ENCODE measurements around the gene TLCD3A. TPM values are rescaled to one million over a fixed set of nuclear protein-coding genes. Genes with fewer than 3 reads are reported as not detected.
"Not testable (repeated sequence)": the region's sequence is repeated elsewhere in the genome, so short reads cannot be mapped to it uniquely, and the experiment has no call there.

Gene TLCD3A
- total RNA-seq, 1 experiment from 2014 or later = 13.9 TPM

GRCh38 chr17:784143-784542, 51.7 kb downstream of the TLCD3A start:
- TF ChIP-seq EZH2 (IDR thresholded peaks at IDR 0.05; ENCODE audit: low read length, unreplicated experiment) = no peak
- TF ChIP-seq CTCF (conservative IDR thresholded peaks at IDR 0.05; ENCODE audit: low read depth, low read length) = no peak
- TF ChIP-seq EZH2phosphoT487 (IDR thresholded peaks at IDR 0.05; ENCODE audit: borderline replicate concordance, low read length) = no peak

GRCh38 chr17:785901-786300, 53.5 kb downstream of the TLCD3A start:
- H4K20me1 ChIP-seq (ENCODE audit: low read length); H3K4me3 ChIP-seq (ENCODE audit: low read length); intact Hi-C loops (cut with micrococcal nuclease); H3K9ac ChIP-seq (ENCODE audit: low read length); H2AFZ ChIP-seq (ENCODE audit: low read length); H3K27ac ChIP-seq (ENCODE audit: low read length); H3K36me3 ChIP-seq (ENCODE audit: low read depth, low read length); DNase-seq; CTCF ChIA-PET; H3K27me3 ChIP-seq (ENCODE audit: low read length); H3K4me2 ChIP-seq (ENCODE audit: low read length); H3K9me3 ChIP-seq (ENCODE audit: low read length); BruUV-seq (replicated peaks); H3F3A ChIP-seq (ENCODE audit: low read length, unreplicated experiment); POLR2A ChIA-PET (ENCODE audit: unreplicated experiment); ATAC-seq; H3K9me2 ChIP-seq (replicated peaks; ENCODE audit: low read length): not testable (repeated sequence)
- H3K4me1 ChIP-seq (ENCODE audit: insufficient read depth, low read length) = peaks cover 12% of the 10 kb centered on the region; the same call in 1 of the 2 replicates
- H3K79me2 ChIP-seq (ENCODE audit: low read length) = peaks cover 51% of the 10 kb centered on the region

More at GRCh38 chr17:784143-784542, 51.7 kb downstream of the TLCD3A start:
- Histone ChIP-seq H3K79me2 (ENCODE audit: low read length) (peaks cover 66% of the 10 kb centered on the region), H3K9me2 (replicated peaks; ENCODE audit: low read length) (no peaks in the 10 kb centered on the region), H3K4me2 (ENCODE audit: low read length) (peak overlapping the region; percentile 97), H3K4me3 (ENCODE audit: low read length) (peak overlapping the region; percentile 89), H3K9me3 (ENCODE audit: low read length) (no peaks in the 10 kb centered on the region), H2AFZ (ENCODE audit: low read length) (no peak overlapping the region), H3K4me1 (ENCODE audit: insufficient read depth, low read length) (peaks cover 12% of the 10 kb centered on the region; the same call in 1 of the 2 replicates), H3K27ac (ENCODE audit: low read length) (no peak overlapping the region), H3K9ac (ENCODE audit: low read length) (no peak overlapping the region), H3K36me3 (ENCODE audit: low read depth, low read length) (0 out of 2 replicates have a peak, but pooled peaks cover 3% of the 10 kb centered on the region), H3F3A (ENCODE audit: low read length, unreplicated experiment) (no peaks in the 10 kb centered on the region), H3K27me3 (ENCODE audit: low read length) (no peaks in the 10 kb centered on the region), H4K20me1 (ENCODE audit: low read length) (0 out of 2 replicates have a peak, but pooled peaks cover 4% of the 10 kb centered on the region)
- ChIA-PET POLR2A (ENCODE audit: unreplicated experiment) (no interaction called here), CTCF (interaction anchor here (0.6 kb wide), 1 partner anchor 196 kb away, joined by 3 read pairs; no protein-coding TSS in a partner anchor)
- no TSS peak for BruUV-seq (replicated peaks)
- DNase-seq (peak; percentile 5), ATAC-seq (no peak)
- intact Hi-C loops (cut with micrococcal nuclease) = no loop called here

- ChIA-PET POLR2A (ENCODE audit: unreplicated experiment) (no interaction called here), CTCF (no interaction called here)
- Histone ChIP-seq H3K36me3 (ENCODE audit: low read depth, low read length) (peaks cover 3% of the 10 kb centered on the region; the same call in 1 of the 2 replicates), H3K4me2 (ENCODE audit: low read length) (no peak overlapping the region), H3K9ac (ENCODE audit: low read length) (no peak overlapping the region), H4K20me1 (ENCODE audit: low read length) (0 out of 2 replicates have a peak, but pooled peaks cover 4% of the 10 kb centered on the region), H3K9me2 (replicated peaks; ENCODE audit: low read length) (no peaks in the 10 kb centered on the region), H3K4me3 (ENCODE audit: low read length) (no peak overlapping the region), H3K27ac (ENCODE audit: low read length) (no peak overlapping the region), H2AFZ (ENCODE audit: low read length) (no peak overlapping the region), H3K9me3 (ENCODE audit: low read length) (no peaks in the 10 kb centered on the region), H3K27me3 (ENCODE audit: low read length) (no peaks in the 10 kb centered on the region), H3K4me1 (ENCODE audit: insufficient read depth, low read length) (peaks cover 12% of the 10 kb centered on the region; the same call in 1 of the 2 replicates), H3K79me2 (ENCODE audit: low read length) (peaks cover 32% of the 10 kb centered on the region), H3F3A (ENCODE audit: low read length, unreplicated experiment) (no peaks in the 10 kb centered on the region)
- TF ChIP-seq EZH2phosphoT487 (IDR thresholded peaks at IDR 0.05; ENCODE audit: borderline replicate concordance, low read length) (no peak), EZH2 (IDR thresholded peaks at IDR 0.05; ENCODE audit: low read length, unreplicated experiment) (no peak), CTCF (conservative IDR thresholded peaks at IDR 0.05; ENCODE audit: low read depth, low read length) (no peak)
- DNase-seq (no peak), ATAC-seq (no peak)
- intact Hi-C loops (cut with micrococcal nuclease) = no loop called here
- BruUV-seq (replicated peaks) = no TSS peak
These were observed 55.3 kb downstream of the TLCD3A start for GRCh38 chr17:787641-788221.
